Activated CD8-positive, alpha-beta T cell treated with anti-CD3 and anti-CD28 coated beads for 36 hours (primary cell): ENCODE data around the gene KNSTRN. TPM values are rescaled to one million over a fixed set of nuclear protein-coding genes. Genes with fewer than 3 reads are reported as not detected.

Experiments used
- ATAC-seq: fragments of 200-7000 bp; cut with Tn5 transposase; one replicate; pipeline ENCODE4 v1.10.0; 2021; ENCODE audit warnings: mild to moderate bottlenecking, moderate library complexity
- CTCF ChIA-PET: fragments of 350-600 bp; sonication (Branson Sonifier 250); formaldehyde crosslinking; loops from one replicate; lab custom pipeline; 2021; ENCODE audit warnings: antibody characterized with exemption; lab: Charles Lee
- POLR2A ChIA-PET: fragments of 350-600 bp; sonication (Branson Sonifier 250); formaldehyde crosslinking; loops from one replicate; lab custom pipeline; 2021; ENCODE audit warnings: antibody characterized with exemption; lab: Charles Lee
- DNase-seq: peaks from one replicate; pipeline ENCODE4 v3.0.0-alpha.2; 2020
- H3K27ac Mint-ChIP-seq: one replicate; pipeline ENCODE4 v1.8.0; 2021; ENCODE audit warnings: mild to moderate bottlenecking, mixed read lengths
- H3K27me3 Mint-ChIP-seq: one replicate; pipeline ENCODE4 v1.8.0; 2021; ENCODE audit warnings: mixed read lengths
- H3K36me3 Mint-ChIP-seq: one replicate; pipeline ENCODE4 v1.8.0; 2021; ENCODE audit warnings: low read depth, mixed read lengths
- H3K4me1 Mint-ChIP-seq: one replicate; pipeline ENCODE4 v1.8.0; 2021; ENCODE audit warnings: low read depth, mixed read lengths
- H3K4me3 Mint-ChIP-seq: one replicate; pipeline ENCODE4 v1.8.0; 2021; ENCODE audit warnings: mild to moderate bottlenecking, moderate library complexity, mixed read lengths
- H3K9me3 Mint-ChIP-seq: one replicate; pipeline ENCODE4 v1.8.0; 2021; ENCODE audit warnings: mixed read lengths
- intact Hi-C: fragments of 100-400 bp; cut with micrococcal nuclease; formaldehyde crosslinking; loops from one replicate; pipeline ENCODE4 v1.10.0; 2022
- total RNA-seq, 2 experiments: library from RNA; stranded (reverse); gene quantifications; one replicate each; pipeline ENCODE4 v1.2.3, GENCODE V29; 2021
- TF ChIP-seq, protein P1 (sequence below): fragments of 200-600 bp; IDR thresholded peaks from one replicate; pipeline ENCODE4 v1.8.0; 2022; ENCODE audit warnings: antibody characterized with exemption, mild to moderate bottlenecking

Gene KNSTRN
- total RNA-seq, 2 experiments from 2014 or later: 54.2 to 55.0 TPM

DNA sequence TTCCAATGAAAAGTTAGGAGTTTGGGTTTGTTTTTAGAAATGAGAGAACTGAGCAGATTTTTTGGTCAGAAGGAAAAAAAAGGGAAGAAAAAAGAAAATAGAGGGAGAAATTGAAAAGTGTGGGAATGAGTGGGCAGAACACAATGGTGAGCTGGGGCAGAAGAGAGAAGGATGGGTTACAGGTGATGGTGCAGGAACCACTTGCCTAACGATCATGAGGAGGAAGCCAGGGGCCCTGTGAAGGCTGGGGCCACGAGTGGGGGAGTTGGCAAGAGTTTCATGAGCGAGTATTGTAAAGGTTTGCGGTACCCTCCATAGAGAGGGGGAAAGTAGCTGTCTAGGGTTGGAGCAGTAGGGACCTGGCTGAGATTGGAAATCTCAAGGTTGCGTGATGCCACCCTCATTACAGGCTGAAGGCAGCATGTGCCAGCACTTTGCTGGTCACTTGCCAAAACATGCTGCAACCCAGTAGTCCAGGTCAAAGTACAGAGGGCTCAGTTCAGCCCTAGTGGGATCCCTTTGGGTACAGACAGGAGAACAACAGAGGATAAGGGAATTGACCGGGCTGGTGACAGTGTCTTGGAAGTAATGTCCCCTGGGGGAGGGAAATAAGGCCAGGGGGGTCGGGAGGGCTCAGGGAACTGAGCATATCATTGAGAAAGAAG, 29.7 kb downstream of the KNSTRN start:
- Mint-ChIP-seq H3K36me3 (peaks cover 57% of the 10 kb centered on the region), H3K27ac (no peak overlapping the region), H3K4me3 (no peak overlapping the region), H3K9me3 (no peaks in the 10 kb centered on the region), H3K4me1 (peaks cover 25% of the 10 kb centered on the region), H3K27me3 (no peaks in the 10 kb centered on the region)
- CTCF ChIA-PET: interaction anchor here (1.0 to 1.4 kb wide), 2 partner anchors 25 to 44 kb away, joined by 4 read pairs; no protein-coding TSS in a partner anchor
- ATAC-seq: no peak
- TF ChIP-seq, protein P1, sequence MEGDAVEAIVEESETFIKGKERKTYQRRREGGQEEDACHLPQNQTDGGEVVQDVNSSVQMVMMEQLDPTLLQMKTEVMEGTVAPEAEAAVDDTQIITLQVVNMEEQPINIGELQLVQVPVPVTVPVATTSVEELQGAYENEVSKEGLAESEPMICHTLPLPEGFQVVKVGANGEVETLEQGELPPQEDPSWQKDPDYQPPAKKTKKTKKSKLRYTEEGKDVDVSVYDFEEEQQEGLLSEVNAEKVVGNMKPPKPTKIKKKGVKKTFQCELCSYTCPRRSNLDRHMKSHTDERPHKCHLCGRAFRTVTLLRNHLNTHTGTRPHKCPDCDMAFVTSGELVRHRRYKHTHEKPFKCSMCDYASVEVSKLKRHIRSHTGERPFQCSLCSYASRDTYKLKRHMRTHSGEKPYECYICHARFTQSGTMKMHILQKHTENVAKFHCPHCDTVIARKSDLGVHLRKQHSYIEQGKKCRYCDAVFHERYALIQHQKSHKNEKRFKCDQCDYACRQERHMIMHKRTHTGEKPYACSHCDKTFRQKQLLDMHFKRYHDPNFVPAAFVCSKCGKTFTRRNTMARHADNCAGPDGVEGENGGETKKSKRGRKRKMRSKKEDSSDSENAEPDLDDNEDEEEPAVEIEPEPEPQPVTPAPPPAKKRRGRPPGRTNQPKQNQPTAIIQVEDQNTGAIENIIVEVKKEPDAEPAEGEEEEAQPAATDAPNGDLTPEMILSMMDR: no peak
- intact Hi-C loops: no loop called here
- POLR2A ChIA-PET: interaction anchor here (0.8 kb wide), 1 partner anchor 37 kb away, joined by 3 read pairs; no protein-coding TSS in a partner anchor
- DNase-seq: no peak

DNA sequence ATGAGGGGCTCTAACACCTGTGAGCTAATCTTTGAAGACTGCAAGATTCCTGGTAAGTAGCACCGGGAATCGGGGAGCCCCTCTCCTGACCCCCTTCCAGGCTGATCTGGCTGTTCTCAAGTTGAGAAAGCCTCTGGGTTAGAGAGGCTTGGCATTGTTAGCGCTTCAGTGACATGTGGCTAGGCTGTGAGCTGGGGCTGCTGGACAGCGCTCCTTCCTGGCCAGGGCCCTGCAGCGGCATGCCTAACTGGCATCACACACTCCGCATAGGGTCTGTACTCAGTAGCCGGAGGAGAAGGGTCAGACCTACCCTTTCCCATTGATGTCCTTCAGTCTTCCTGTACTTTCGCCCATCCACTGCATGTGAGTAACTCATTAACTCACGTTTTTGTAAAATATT, 30.5 kb downstream of the KNSTRN start:
- Mint-ChIP-seq H3K36me3 (peaks cover 52% of the 10 kb centered on the region), H3K27ac (no peak overlapping the region), H3K4me3 (no peak overlapping the region), H3K27me3 (no peaks in the 10 kb centered on the region), H3K4me1 (peaks cover 17% of the 10 kb centered on the region), H3K9me3 (no peaks in the 10 kb centered on the region)
- ChIA-PET POLR2A (interaction anchor here (0.8 to 1.6 kb wide), 2 partner anchors 38 to 68 kb away, joined by 3 read pairs; no protein-coding TSS in a partner anchor), CTCF (interaction anchor here (1.0 to 1.6 kb wide), 3 partner anchors 26 to 68 kb away, joined by 4 to 5 read pairs (median 4); no protein-coding TSS in a partner anchor)
- intact Hi-C loops: no loop called here
- DNase-seq (no peak), ATAC-seq (no peak)
- TF ChIP-seq, protein P1: no peak

DNA sequence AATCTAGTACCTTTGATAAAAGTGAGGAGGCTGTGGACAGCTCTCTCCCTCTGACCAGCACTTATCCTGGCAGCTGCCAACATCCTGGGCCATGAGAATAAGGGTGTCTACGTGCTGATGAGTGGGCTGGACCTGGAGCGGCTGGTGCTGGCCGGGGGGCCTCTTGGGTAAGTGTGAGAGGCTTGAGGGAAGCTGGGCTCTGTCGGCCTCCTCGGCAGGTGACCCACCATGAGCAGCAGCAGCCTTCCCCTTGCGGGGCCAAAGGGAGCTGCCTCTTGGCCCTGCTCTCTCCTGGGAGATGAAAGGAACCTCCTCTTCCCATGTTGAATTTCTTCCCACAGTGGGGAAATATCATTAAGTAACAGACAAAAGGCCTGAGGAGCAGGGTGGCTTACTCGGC, 32.3 kb downstream of the KNSTRN start:
- POLR2A ChIA-PET: interaction anchor here (0.7 to 1.6 kb wide), 4 partner anchors 9 to 70 kb away, joined by 3 to 6 read pairs (median 3); partner anchors contain the start of gene IVD
- Mint-ChIP-seq H3K27ac (no peak overlapping the region), H3K4me3 (no peak overlapping the region), H3K9me3 (no peaks in the 10 kb centered on the region), H3K4me1 (peaks cover 3% of the 10 kb centered on the region), H3K36me3 (peaks cover 39% of the 10 kb centered on the region), H3K27me3 (no peaks in the 10 kb centered on the region)
- ATAC-seq (no peak), DNase-seq (no peak)
- TF ChIP-seq, protein P1: no peak
- CTCF ChIA-PET: interaction anchor here (1.6 to 12.3 kb wide), 2 partner anchors 70 to 74 kb away, joined by 5 to 205 read pairs; partner anchors contain the start of gene CCDC9B
- intact Hi-C loops: no loop called here

DNA sequence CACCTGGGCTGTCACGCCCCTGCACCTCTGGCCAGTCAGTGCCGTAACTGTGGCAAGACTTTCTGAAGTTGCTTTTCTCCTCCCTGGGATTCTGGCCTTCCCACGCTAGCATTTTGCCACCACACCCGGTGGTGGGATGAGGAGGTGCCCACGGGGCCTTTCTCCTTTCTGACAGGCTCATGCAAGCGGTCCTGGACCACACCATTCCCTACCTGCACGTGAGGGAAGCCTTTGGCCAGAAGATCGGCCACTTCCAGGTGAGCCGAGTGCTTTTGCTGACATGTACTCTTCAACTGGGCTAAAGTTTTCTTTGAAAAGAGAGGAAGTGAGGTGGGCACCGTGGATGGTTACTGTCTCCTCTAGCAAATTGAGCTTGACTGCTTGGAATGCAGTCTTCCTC, 32.7 kb downstream of the KNSTRN start:
- intact Hi-C loops: no loop called here
- H3K36me3 Mint-ChIP-seq: peaks cover 36% of the 10 kb centered on the region
- H3K4me1 Mint-ChIP-seq: peaks cover under 1% of the 10 kb centered on the region
- no peak overlapping the region for H3K4me3 Mint-ChIP-seq
- POLR2A ChIA-PET: interaction anchor here (0.7 to 1.8 kb wide), 4 partner anchors 10 to 45 kb away, joined by 3 to 6 read pairs (median 4); partner anchors contain the start of gene IVD
- no peak overlapping the region for H3K27ac Mint-ChIP-seq
- CTCF ChIA-PET: interaction anchor here (12.3 kb wide), 1 partner anchor 75 kb away, joined by 205 read pairs; the partner anchor contains the start of gene CCDC9B
- no peaks in the 10 kb centered on the region for H3K27me3 Mint-ChIP-seq
- ATAC-seq (no peak), DNase-seq (no peak)
- TF ChIP-seq, protein P1: no peak
- no peaks in the 10 kb centered on the region for H3K9me3 Mint-ChIP-seq

DNA sequence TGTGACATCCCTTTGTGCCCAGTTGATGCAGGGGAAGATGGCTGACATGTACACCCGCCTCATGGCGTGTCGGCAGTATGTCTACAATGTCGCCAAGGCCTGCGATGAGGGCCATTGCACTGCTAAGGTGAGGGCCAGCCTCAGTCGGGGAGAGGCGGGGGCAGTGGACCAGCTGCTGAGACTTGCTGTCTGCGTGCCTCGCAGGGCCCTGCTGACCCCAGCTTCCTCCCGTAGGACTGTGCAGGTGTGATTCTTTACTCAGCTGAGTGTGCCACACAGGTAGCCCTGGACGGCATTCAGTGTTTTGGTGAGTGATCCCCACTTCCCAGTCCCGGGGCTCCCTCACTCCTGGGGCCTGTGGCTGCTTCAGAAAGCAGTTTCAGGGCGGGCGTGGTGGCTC, 33.5 kb downstream of the KNSTRN start:
- CTCF ChIA-PET: interaction anchor here (1.0 to 12.3 kb wide), 2 partner anchors 47 to 76 kb away, joined by 4 to 205 read pairs; partner anchors contain the start of gene CCDC9B
- Mint-ChIP-seq H3K27me3 (no peaks in the 10 kb centered on the region), H3K27ac (no peak overlapping the region), H3K4me1 (no peaks in the 10 kb centered on the region), H3K9me3 (no peaks in the 10 kb centered on the region), H3K4me3 (no peak overlapping the region), H3K36me3 (peaks cover 28% of the 10 kb centered on the region)
- TF ChIP-seq, protein P1: no peak
- POLR2A ChIA-PET: interaction anchor here (0.8 to 1.8 kb wide), 2 partner anchors 18 to 46 kb away, joined by 3 to 4 read pairs; no protein-coding TSS in a partner anchor
- intact Hi-C loops: no loop called here
- DNase-seq (no peak), ATAC-seq (no peak)
